T-helper 1 cell treated with Interleukin-12 subunit alpha and Interleukin-12 subunit beta and Interleukin-4 antibody, amounts not matched to agents 30 μg/mL and 1 μg/mL, for 36 hours (primary cell): ENCODE data around the gene FREM3.
A peak's percentile ranks its signal among the peaks of the same experiment; 100 is the strongest.

Experiments used
- H3K27ac Mint-ChIP-seq: one replicate; pipeline ENCODE4 v1.8.0; 2021; ENCODE audit warnings: mild to moderate bottlenecking, mixed read lengths
- H3K27me3 Mint-ChIP-seq: one replicate; pipeline ENCODE4 v1.8.0; 2021; ENCODE audit warnings: low read depth, mixed read lengths
- H3K36me3 Mint-ChIP-seq: one replicate; pipeline ENCODE4 v1.8.0; 2021; ENCODE audit warnings: low read depth, mixed read lengths
- H3K4me1 Mint-ChIP-seq: one replicate; pipeline ENCODE4 v1.8.0; 2021; ENCODE audit warnings: low read depth, mixed read lengths
- H3K4me3 Mint-ChIP-seq: one replicate; pipeline ENCODE4 v1.8.0; 2021; ENCODE audit warnings: mild to moderate bottlenecking, moderate library complexity, mixed read lengths
- H3K9me3 Mint-ChIP-seq: one replicate; pipeline ENCODE4 v1.8.0; 2021; ENCODE audit warnings: mixed read lengths

FREM3 gene

DNA sequence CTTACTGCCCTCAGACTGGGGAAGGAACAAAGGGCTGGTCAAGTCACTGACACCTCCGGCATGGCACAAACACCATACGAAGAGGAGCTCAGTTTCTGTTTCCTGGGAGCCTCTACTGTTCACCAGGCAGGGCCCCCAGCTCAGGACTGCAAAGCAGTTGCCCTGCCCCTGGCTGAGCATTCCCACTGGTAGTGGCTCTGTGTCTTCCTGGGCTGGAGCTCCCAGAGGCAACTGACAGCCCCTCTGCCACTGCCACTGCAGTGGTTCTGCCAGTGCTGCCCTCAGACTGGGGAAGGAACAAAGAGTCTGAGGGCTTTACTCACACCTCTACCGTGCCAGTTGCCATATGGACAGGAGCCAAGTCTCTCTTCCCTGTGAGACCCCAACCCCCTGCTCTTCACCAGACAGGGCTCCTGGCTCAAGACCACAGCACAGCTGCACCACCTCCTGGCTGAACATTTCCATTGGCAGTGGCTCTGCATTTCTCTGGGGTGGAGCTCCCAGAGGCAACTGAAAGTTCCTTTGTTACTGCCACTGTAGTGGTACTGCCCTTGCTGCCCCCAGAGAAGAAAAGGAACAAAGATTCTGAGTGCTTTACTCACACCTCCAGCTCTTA lies 119.0 kb downstream of the FREM3 start:
- no peaks in the 10 kb centered on the region for H3K27me3 Mint-ChIP-seq
- H3K4me3 Mint-ChIP-seq = no peak overlapping the region
- no peak overlapping the region for H3K27ac Mint-ChIP-seq

DNA sequence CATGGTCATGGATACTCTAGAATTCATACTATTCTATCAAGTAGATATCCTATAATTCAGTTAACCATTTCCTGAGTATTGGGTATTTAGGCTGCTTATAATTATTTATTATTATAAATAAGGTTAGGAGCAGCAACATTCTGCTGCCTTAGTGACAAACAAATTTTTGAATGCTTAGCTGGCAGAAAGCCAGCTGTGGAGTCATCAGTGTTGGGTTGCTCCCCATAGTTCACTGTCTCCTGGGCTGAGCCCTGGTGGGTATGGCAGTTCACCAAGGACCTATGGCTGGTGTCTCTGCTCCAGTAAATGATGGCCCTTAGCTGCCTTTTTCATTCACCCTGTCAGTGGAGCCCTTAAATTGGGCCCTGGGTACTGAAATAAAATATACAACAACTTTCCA lies 125.1 kb downstream of the FREM3 start:
- H3K36me3 Mint-ChIP-seq = peaks cover 2% of the 10 kb centered on the region

More for the DNA sequence above, 119.0 kb downstream of the FREM3 start:
- Mint-ChIP-seq H3K36me3 (no peaks in the 10 kb centered on the region), H3K4me1 (no peaks in the 10 kb centered on the region), H3K9me3 (peaks cover 14% of the 10 kb centered on the region)

GRCh38 chr4:143564472-143564871 lies 136.0 kb downstream of the FREM3 start:
- Mint-ChIP-seq H3K27me3 (no peaks in the 10 kb centered on the region), H3K4me1 (peaks cover 15% of the 10 kb centered on the region), H3K4me3 (no peak overlapping the region), H3K9me3 (peaks cover 4% of the 10 kb centered on the region), H3K27ac (no peak overlapping the region), H3K36me3 (peaks cover 15% of the 10 kb centered on the region)

More for the DNA sequence above, 125.1 kb downstream of the FREM3 start:
- H3K27ac Mint-ChIP-seq = no peak overlapping the region
- no peak overlapping the region for H3K4me3 Mint-ChIP-seq
- no peaks in the 10 kb centered on the region for H3K9me3 Mint-ChIP-seq
- no peaks in the 10 kb centered on the region for H3K4me1 Mint-ChIP-seq
- H3K27me3 Mint-ChIP-seq = no peaks in the 10 kb centered on the region

- peaks cover 3% of the 10 kb centered on the region for H3K36me3 Mint-ChIP-seq
- peak overlapping the region; percentile 86 for H3K4me3 Mint-ChIP-seq
- no peaks in the 10 kb centered on the region for H3K27me3 Mint-ChIP-seq
- peak overlapping the region; percentile 90 for H3K27ac Mint-ChIP-seq
- H3K9me3 Mint-ChIP-seq = peaks cover 4% of the 10 kb centered on the region
- peaks cover 23% of the 10 kb centered on the region for H3K4me1 Mint-ChIP-seq
These were observed 140.7 kb downstream of the FREM3 start for GRCh38 chr4:143559757-143560147.

GRCh38 chr4:143558823-143559756 lies 141.4 kb downstream of the FREM3 start:
- Mint-ChIP-seq H3K27me3 (no peaks in the 10 kb centered on the region), H3K4me1 (peaks cover 26% of the 10 kb centered on the region), H3K9me3 (peaks cover 4% of the 10 kb centered on the region)

GRCh38 chr4:143558286-143558685 lies 142.2 kb downstream of the FREM3 start:
- peaks cover 26% of the 10 kb centered on the region for H3K4me1 Mint-ChIP-seq
- H3K27ac Mint-ChIP-seq = no peak overlapping the region
- H3K9me3 Mint-ChIP-seq = peaks cover 4% of the 10 kb centered on the region
- peaks cover 10% of the 10 kb centered on the region for H3K36me3 Mint-ChIP-seq
- H3K4me3 Mint-ChIP-seq = no peak overlapping the region
- no peaks in the 10 kb centered on the region for H3K27me3 Mint-ChIP-seq

More at GRCh38 chr4:143558823-143559756, 141.4 kb downstream of the FREM3 start:
- Mint-ChIP-seq H3K4me3 (peak overlapping the region; percentile 86), H3K27ac (peak overlapping the region; percentile 90), H3K36me3 (peaks cover 7% of the 10 kb centered on the region)

- no peak overlapping the region for H3K27ac Mint-ChIP-seq
These were observed 144.8 kb downstream of the FREM3 start for GRCh38 chr4:143555676-143556075.

DNA sequence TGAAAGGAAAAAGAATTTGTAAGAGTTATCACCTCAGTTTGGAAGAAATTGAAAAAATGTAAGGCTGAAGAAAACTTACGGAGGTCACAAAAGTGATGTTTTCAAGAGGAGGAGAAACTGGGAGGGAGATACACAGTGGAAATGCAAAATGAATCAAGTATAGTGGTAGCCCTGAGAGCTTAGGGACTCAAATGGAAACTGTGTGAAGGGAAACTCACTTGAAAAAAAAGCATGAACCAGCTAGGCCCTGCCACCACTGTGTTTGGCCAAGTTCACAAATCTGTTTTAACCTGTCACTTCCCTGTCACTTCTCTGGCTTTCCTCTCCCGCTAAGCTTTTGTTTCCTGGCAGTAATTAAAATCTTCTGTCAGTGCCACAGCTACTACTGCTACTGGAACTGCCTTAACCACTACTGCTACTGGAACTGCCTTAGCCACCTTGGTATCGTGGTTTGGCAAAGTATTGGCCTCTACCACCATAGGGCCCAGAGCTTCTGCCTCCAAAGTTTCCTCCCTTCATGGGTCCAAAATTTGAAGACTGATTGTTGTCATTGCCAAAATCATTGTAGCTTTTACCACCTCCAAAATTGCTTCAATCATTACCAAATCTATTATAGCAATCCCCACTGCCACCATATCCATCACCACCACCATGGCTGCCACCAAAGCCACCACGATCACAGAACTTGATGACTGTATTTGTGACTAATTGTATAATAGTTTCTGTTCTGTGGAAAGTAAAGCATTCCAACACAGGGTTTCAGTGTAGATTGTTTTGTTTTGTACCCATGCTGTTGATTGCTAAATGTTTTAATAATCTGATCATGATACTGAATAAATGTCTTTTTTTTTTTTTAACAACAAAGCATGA lies 145.5 kb downstream of the FREM3 start:
- Mint-ChIP-seq H3K9me3 (no peaks in the 10 kb centered on the region), H3K4me3 (no peak overlapping the region), H3K27ac (no peak overlapping the region), H3K36me3 (peaks cover 24% of the 10 kb centered on the region), H3K4me1 (peaks cover 20% of the 10 kb centered on the region), H3K27me3 (no peaks in the 10 kb centered on the region)

More at GRCh38 chr4:143555676-143556075, 144.8 kb downstream of the FREM3 start:
- H3K27me3 Mint-ChIP-seq = no peaks in the 10 kb centered on the region
- H3K36me3 Mint-ChIP-seq = peaks cover 19% of the 10 kb centered on the region
- H3K4me1 Mint-ChIP-seq = peaks cover 22% of the 10 kb centered on the region
- H3K4me3 Mint-ChIP-seq = no peak overlapping the region
- no peaks in the 10 kb centered on the region for H3K9me3 Mint-ChIP-seq

- no peak overlapping the region for H3K27ac Mint-ChIP-seq
- H3K36me3 Mint-ChIP-seq = peaks cover 51% of the 10 kb centered on the region
- no peaks in the 10 kb centered on the region for H3K9me3 Mint-ChIP-seq
- peaks cover 7% of the 10 kb centered on the region for H3K4me1 Mint-ChIP-seq
- no peak overlapping the region for H3K4me3 Mint-ChIP-seq
- H3K27me3 Mint-ChIP-seq = no peaks in the 10 kb centered on the region
These were observed 150.5 kb downstream of the FREM3 start for GRCh38 chr4:143549928-143550327.

GRCh38 chr4:143539670-143540023 lies 160.8 kb downstream of the FREM3 start:
- H3K4me3 Mint-ChIP-seq = no peak overlapping the region
- peaks cover 60% of the 10 kb centered on the region for H3K36me3 Mint-ChIP-seq
- H3K4me1 Mint-ChIP-seq = peaks cover 6% of the 10 kb centered on the region
- H3K27me3 Mint-ChIP-seq = no peaks in the 10 kb centered on the region
- no peaks in the 10 kb centered on the region for H3K9me3 Mint-ChIP-seq
- H3K27ac Mint-ChIP-seq = no peak overlapping the region

DNA sequence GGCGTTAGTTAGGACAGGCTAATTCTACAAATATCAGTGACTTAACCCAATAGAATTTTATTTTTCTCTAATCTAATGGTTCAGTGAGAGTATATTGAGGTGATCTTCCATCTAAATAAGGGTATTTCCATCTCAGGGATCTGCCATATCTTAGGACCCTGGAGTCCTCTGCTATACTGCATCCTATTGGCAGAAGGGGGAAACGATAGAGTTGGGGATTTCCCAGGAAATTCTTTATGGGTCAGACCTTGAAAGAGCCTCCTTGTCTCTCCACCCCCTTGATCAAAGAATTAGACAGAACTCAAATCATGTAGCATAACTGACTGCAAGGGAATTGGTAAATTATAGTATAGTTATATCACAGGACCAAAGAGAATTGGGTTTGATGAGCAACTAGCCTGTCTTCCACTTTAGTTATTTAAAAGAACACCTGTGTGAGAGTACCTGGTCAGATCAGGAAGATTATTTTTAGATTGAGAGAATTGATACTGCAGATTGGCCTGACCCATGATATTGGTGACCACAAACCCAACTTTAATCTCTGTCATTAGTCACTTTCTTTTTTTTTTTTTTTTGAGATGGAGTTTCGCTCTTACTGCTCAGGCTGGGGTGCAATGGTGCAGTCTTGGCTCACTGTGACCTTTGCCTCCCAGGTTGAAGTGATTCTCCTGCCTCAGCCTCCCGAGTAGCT lies 161.4 kb downstream of the FREM3 start:
- Mint-ChIP-seq H3K4me1 (peaks cover 6% of the 10 kb centered on the region), H3K4me3 (no peak overlapping the region), H3K36me3 (peaks cover 55% of the 10 kb centered on the region), H3K27me3 (no peaks in the 10 kb centered on the region), H3K9me3 (no peaks in the 10 kb centered on the region), H3K27ac (no peak overlapping the region)

- peaks cover 50% of the 10 kb centered on the region for H3K36me3 Mint-ChIP-seq
These were observed 168.5 kb downstream of the FREM3 start for GRCh38 chr4:143531788-143532491.

DNA sequence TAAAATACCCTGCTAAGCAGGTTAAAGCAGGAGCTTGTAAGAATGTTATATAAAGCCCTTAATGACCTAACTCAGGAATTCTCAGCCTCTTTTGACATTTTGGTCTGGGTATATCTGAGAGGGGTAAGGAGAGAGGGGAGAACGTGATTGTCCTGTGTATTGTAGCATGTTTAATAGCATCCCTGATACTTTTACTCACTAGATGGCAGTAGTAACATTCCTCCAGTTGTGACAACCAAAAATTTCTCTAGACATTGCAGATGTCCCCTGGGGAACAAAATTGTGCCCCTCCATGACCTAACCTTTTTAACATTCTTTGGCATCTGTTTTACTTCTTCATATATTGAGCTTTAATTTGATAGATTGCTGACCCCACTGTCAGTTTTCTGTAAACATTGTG lies 169.1 kb downstream of the FREM3 start:
- H3K36me3 Mint-ChIP-seq = peaks cover 48% of the 10 kb centered on the region

More at GRCh38 chr4:143531788-143532491, 168.5 kb downstream of the FREM3 start:
- Mint-ChIP-seq H3K27me3 (no peaks in the 10 kb centered on the region), H3K4me1 (peaks cover 4% of the 10 kb centered on the region), H3K27ac (no peak overlapping the region), H3K4me3 (no peak overlapping the region), H3K9me3 (no peaks in the 10 kb centered on the region)

More for the DNA sequence above, 169.1 kb downstream of the FREM3 start:
- Mint-ChIP-seq H3K27ac (no peak overlapping the region), H3K4me3 (no peak overlapping the region), H3K4me1 (peaks cover 7% of the 10 kb centered on the region), H3K9me3 (no peaks in the 10 kb centered on the region), H3K27me3 (no peaks in the 10 kb centered on the region)
